Muscle of arm (tissue), 14 donors: ENCODE data around the gene CAPNS1. TPM values are rescaled to one million over a fixed set of nuclear protein-coding genes. Genes with fewer than 3 reads are reported as not detected.

ENCODE experiments used
- DNase-seq: peaks from one replicate; pipeline ENCODE4 v3.0.0-alpha.2; 2013
- long read RNA-seq, 11 donors: transcript quantifications; one replicate each; lab custom pipeline, GENCODE V29; 2026
- polyA plus RNA-seq, 12 donors: library from polyadenylated mRNA; unstranded; fragments of 120-200 nt; gene quantifications; one replicate each; pipeline ENCODE4 v1.2.1, GENCODE V29; 2013; ENCODE audit not compliant: insufficient read length in 12 of 12

CAPNS1 gene
- 100 to 1,000 TPM in 11 of 12 donors, not detected in 1; 277 to 639 (median 505) TPM for polyA plus RNA-seq
- long read RNA-seq, donor 1, transcript CAPNS1-201 (11 exons, 1,918 nt), result major isoform, 64 of 259 reads
- long read RNA-seq, donor 1, partial matches to known transcripts, result 171 of 259 reads
- long read RNA-seq, donor 1, other reads (novel, unspliced or antisense), result 23 of 259 reads
- long read RNA-seq, donor 2, transcript CAPNS1-201 (11 exons, 1,918 nt), result major isoform, 71 of 918 reads
- long read RNA-seq, donor 2, partial matches to known transcripts, result 756 of 918 reads
- long read RNA-seq, donor 2, other reads (novel, unspliced or antisense), result 91 of 918 reads
- long read RNA-seq, donor 3, transcript CAPNS1-201 (11 exons, 1,918 nt), result major isoform, 25 of 329 reads
- long read RNA-seq, donor 3, partial matches to known transcripts, result 286 of 329 reads
- long read RNA-seq, donor 3, other reads (novel, unspliced or antisense), result 18 of 329 reads
- long read RNA-seq, donor 4, transcript CAPNS1-201 (11 exons, 1,918 nt), result major isoform, 18 of 248 reads
- long read RNA-seq, donor 4, partial matches to known transcripts, result 211 of 248 reads
- long read RNA-seq, donor 4, other reads (novel, unspliced or antisense), result 19 of 248 reads
- long read RNA-seq, donor 5, transcript CAPNS1-201 (11 exons, 1,918 nt), result major isoform, 58 of 1,071 reads
- long read RNA-seq, donor 5, partial matches to known transcripts, result 853 of 1,071 reads
- long read RNA-seq, donor 5, other reads (novel, unspliced or antisense), result 160 of 1,071 reads
- long read RNA-seq, donor 6, transcript CAPNS1-201 (11 exons, 1,918 nt), result major isoform, 42 of 369 reads
- long read RNA-seq, donor 6, partial matches to known transcripts, result 279 of 369 reads
- long read RNA-seq, donor 6, other reads (novel, unspliced or antisense), result 48 of 369 reads
- long read RNA-seq, donor 7, transcript CAPNS1-201 (11 exons, 1,918 nt), result major isoform, 20 of 334 reads
- long read RNA-seq, donor 7, partial matches to known transcripts, result 276 of 334 reads
- long read RNA-seq, donor 7, other reads (novel, unspliced or antisense), result 38 of 334 reads
- long read RNA-seq, donor 8, transcript CAPNS1-201 (11 exons, 1,918 nt), result major isoform, 49 of 535 reads
- long read RNA-seq, donor 8, partial matches to known transcripts, result 415 of 535 reads
- long read RNA-seq, donor 8, other reads (novel, unspliced or antisense), result 70 of 535 reads
- long read RNA-seq, donor 9, transcript CAPNS1-201 (11 exons, 1,918 nt), result major isoform, 28 of 324 reads
- long read RNA-seq, donor 9, partial matches to known transcripts, result 281 of 324 reads
- long read RNA-seq, donor 9, other reads (novel, unspliced or antisense), result 14 of 324 reads
- long read RNA-seq, donor 10, transcript CAPNS1-201 (11 exons, 1,918 nt), result major isoform, 66 of 577 reads
- long read RNA-seq, donor 10, partial matches to known transcripts, result 481 of 577 reads
- long read RNA-seq, donor 10, other reads (novel, unspliced or antisense), result 29 of 577 reads
- long read RNA-seq, donor 11, transcript CAPNS1-201 (11 exons, 1,918 nt), result major isoform, 49 of 683 reads
- long read RNA-seq, donor 11, partial matches to known transcripts, result 590 of 683 reads
- long read RNA-seq, donor 11, other reads (novel, unspliced or antisense), result 44 of 683 reads

- peak; percentile 99 for DNase-seq
Observed at GRCh38 chr19:36139473-36140303, at the start of gene CAPNS1. TSS of gene CAPNS1 (plus strand) at chr19:36140066. CDS start at chr19:36141012, 946 bp downstream.

- no peak for DNase-seq
Observed at GRCh38 chr19:36090910-36091695, 48.8 kb upstream of the CAPNS1 start.

- DNase-seq, result no peak
Observed at GRCh38 chr19:36092566-36092965, 47.3 kb upstream of the CAPNS1 start.

- DNase-seq, result no peak
Observed at GRCh38 chr19:36093146-36093662, 46.7 kb upstream of the CAPNS1 start.

- DNase-seq, result no peak
Observed at GRCh38 chr19:36093687-36094086, 46.2 kb upstream of the CAPNS1 start.

- DNase-seq, result no peak
Observed at GRCh38 chr19:36097036-36097435, 42.8 kb upstream of the CAPNS1 start.

- DNase-seq, result no peak
Observed at GRCh38 chr19:36099166-36099785, 40.6 kb upstream of the CAPNS1 start.

- no peak for DNase-seq
Observed at GRCh38 chr19:36100476-36100875, 39.4 kb upstream of the CAPNS1 start.

- DNase-seq, result no peak
Observed at GRCh38 chr19:36101550-36102327, 38.1 kb upstream of the CAPNS1 start.

- DNase-seq, result no peak
Observed at GRCh38 chr19:36103040-36103626, 36.7 kb upstream of the CAPNS1 start.

GRCh38 chr19:36103842-36104552 is 35.9 kb upstream of the CAPNS1 start:
- DNase-seq, result no peak

GRCh38 chr19:36106441-36106840 is 33.4 kb upstream of the CAPNS1 start:
- DNase-seq, result no peak

- DNase-seq, result no peak
Observed at GRCh38 chr19:36106991-36107390, 32.9 kb upstream of the CAPNS1 start.

- no peak for DNase-seq
Observed at GRCh38 chr19:36108684-36109083, 31.2 kb upstream of the CAPNS1 start.

GRCh38 chr19:36110487-36111199 is 29.2 kb upstream of the CAPNS1 start, which contains the start of gene OVOL3:
TSS of gene OVOL3 (plus strand) at chr19:36111143. CDS start at chr19:36111203, 60 bp downstream.
- DNase-seq, result no peak

- DNase-seq, result no peak
Observed at GRCh38 chr19:36111200-36111539, 28.7 kb upstream of the CAPNS1 start.
